IPS-15b (cell line): ENCODE measurements around the gene KCNQ4.

ENCODE experiments used
- H3K27me3 ChIP-seq: one replicate; pipeline ENCODE4 v1.6.1; 2013; ENCODE audit warnings: low read length; ENCODE audit not compliant: control insufficient read depth, insufficient read depth
- H3K36me3 ChIP-seq: one replicate; pipeline ENCODE4 v1.6.1; 2013; ENCODE audit warnings: low read length; ENCODE audit not compliant: control insufficient read depth, insufficient read depth
- H3K4me1 ChIP-seq: one replicate; pipeline ENCODE4 v1.6.1; 2013; ENCODE audit warnings: mild to moderate bottlenecking, low read length; ENCODE audit not compliant: control insufficient read depth, insufficient read depth
- H3K4me3 ChIP-seq: one replicate; pipeline ENCODE4 v1.5.1; 2013; ENCODE audit warnings: low read depth, low read length
- H3K9ac ChIP-seq: one replicate; pipeline ENCODE4 v1.6.1; 2013; ENCODE audit warnings: low read depth, mild to moderate bottlenecking, low read length
- H3K9me3 ChIP-seq: one replicate; pipeline ENCODE4 v1.6.1; 2013; ENCODE audit warnings: mild to moderate bottlenecking, low read length; ENCODE audit not compliant: control insufficient read depth, insufficient read depth

Gene KCNQ4

GRCh38 chr1:40803447-40803846 is 19.9 kb downstream of the KCNQ4 start:
- Histone ChIP-seq H3K36me3 (no peaks in the 10 kb centered on the region), H3K4me3 (no peak overlapping the region), H3K27me3 (peaks cover 11% of the 10 kb centered on the region), H3K9ac (no peak overlapping the region), H3K4me1 (peaks cover 22% of the 10 kb centered on the region), H3K9me3 (no peaks in the 10 kb centered on the region)

GRCh38 chr1:40803902-40804301 is 20.3 kb downstream of the KCNQ4 start:
- Histone ChIP-seq H3K36me3 (no peaks in the 10 kb centered on the region), H3K4me1 (peaks cover 22% of the 10 kb centered on the region), H3K9ac (no peak overlapping the region), H3K9me3 (no peaks in the 10 kb centered on the region), H3K27me3 (peaks cover 11% of the 10 kb centered on the region), H3K4me3 (no peak overlapping the region)

- Histone ChIP-seq H3K27me3 (peaks cover 7% of the 10 kb centered on the region), H3K4me1 (peaks cover 22% of the 10 kb centered on the region), H3K9me3 (no peaks in the 10 kb centered on the region), H3K9ac (no peak overlapping the region), H3K4me3 (no peak overlapping the region), H3K36me3 (no peaks in the 10 kb centered on the region)
Measured at GRCh38 chr1:40806240-40806639, 22.7 kb downstream of the KCNQ4 start.

- Histone ChIP-seq H3K36me3 (no peaks in the 10 kb centered on the region), H3K4me3 (no peak overlapping the region), H3K9me3 (no peaks in the 10 kb centered on the region), H3K9ac (no peak overlapping the region), H3K27me3 (no peaks in the 10 kb centered on the region), H3K4me1 (peaks cover 15% of the 10 kb centered on the region)
Measured at GRCh38 chr1:40806731-40807695, 23.4 kb downstream of the KCNQ4 start.

- Histone ChIP-seq H3K9ac (no peak overlapping the region), H3K4me3 (no peak overlapping the region), H3K9me3 (no peaks in the 10 kb centered on the region), H3K4me1 (peaks cover 11% of the 10 kb centered on the region), H3K27me3 (no peaks in the 10 kb centered on the region), H3K36me3 (no peaks in the 10 kb centered on the region)
Measured at GRCh38 chr1:40808002-40808401, 24.4 kb downstream of the KCNQ4 start.

GRCh38 chr1:40808444-40808843 is 24.9 kb downstream of the KCNQ4 start:
- Histone ChIP-seq H3K9ac (no peak overlapping the region), H3K9me3 (no peaks in the 10 kb centered on the region), H3K27me3 (no peaks in the 10 kb centered on the region), H3K4me3 (no peak overlapping the region), H3K4me1 (peaks cover 7% of the 10 kb centered on the region), H3K36me3 (no peaks in the 10 kb centered on the region)

- no peaks in the 10 kb centered on the region for H3K9me3 ChIP-seq
- H3K27me3 ChIP-seq, result no peaks in the 10 kb centered on the region
- peaks cover 2% of the 10 kb centered on the region for H3K4me1 ChIP-seq
- H3K4me3 ChIP-seq, result no peak overlapping the region
- H3K36me3 ChIP-seq, result no peaks in the 10 kb centered on the region
- H3K9ac ChIP-seq, result no peak overlapping the region
Measured at GRCh38 chr1:40808909-40809308, 25.3 kb downstream of the KCNQ4 start.

- H3K9me3 ChIP-seq, result no peaks in the 10 kb centered on the region
- H3K4me3 ChIP-seq, result no peak overlapping the region
- no peaks in the 10 kb centered on the region for H3K4me1 ChIP-seq
- no peaks in the 10 kb centered on the region for H3K27me3 ChIP-seq
- no peak overlapping the region for H3K9ac ChIP-seq
- H3K36me3 ChIP-seq, result no peaks in the 10 kb centered on the region
Measured at GRCh38 chr1:40810927-40811326, 27.3 kb downstream of the KCNQ4 start.

GRCh38 chr1:40815420-40815819 is 31.8 kb downstream of the KCNQ4 start:
- no peaks in the 10 kb centered on the region for H3K36me3 ChIP-seq
- peaks cover 4% of the 10 kb centered on the region for H3K4me1 ChIP-seq
- H3K9me3 ChIP-seq, result no peaks in the 10 kb centered on the region
- peaks cover 14% of the 10 kb centered on the region for H3K27me3 ChIP-seq
- no peak overlapping the region for H3K9ac ChIP-seq
- H3K4me3 ChIP-seq, result no peak overlapping the region

GRCh38 chr1:40817791-40818263 is 34.2 kb downstream of the KCNQ4 start:
- no peaks in the 10 kb centered on the region for H3K36me3 ChIP-seq
- H3K9ac ChIP-seq, result no peak overlapping the region
- H3K27me3 ChIP-seq, result peaks cover 14% of the 10 kb centered on the region
- peaks cover 4% of the 10 kb centered on the region for H3K4me1 ChIP-seq
- no peaks in the 10 kb centered on the region for H3K9me3 ChIP-seq
- H3K4me3 ChIP-seq, result peak overlapping the region; percentile 87

- H3K4me3 ChIP-seq, result peak overlapping the region; percentile 87
- H3K36me3 ChIP-seq, result no peaks in the 10 kb centered on the region
- H3K9ac ChIP-seq, result no peak overlapping the region
- peaks cover 4% of the 10 kb centered on the region for H3K4me1 ChIP-seq
- peaks cover 14% of the 10 kb centered on the region for H3K27me3 ChIP-seq
- no peaks in the 10 kb centered on the region for H3K9me3 ChIP-seq
Measured at GRCh38 chr1:40818264-40818961, 34.8 kb downstream of the KCNQ4 start.
